H9 (cell line): ENCODE data around the gene ZBTB8A. TPM values are rescaled to one million over a fixed set of nuclear protein-coding genes. Genes with fewer than 3 reads are reported as not detected.
A peak's percentile ranks its signal among the peaks of the same experiment; 100 is the strongest.

Experiments used
- DNase-seq: peaks from one replicate; pipeline ENCODE4 v3.0.0-alpha.2; 2017
- H2AFZ ChIP-seq: one replicate; pipeline ENCODE4 v1.6.1; 2013; ENCODE audit warnings: mild to moderate bottlenecking, low read length, control low read depth, moderate library complexity
- H2AK5ac ChIP-seq: 2 replicates; pipeline ENCODE4 v1.6.1; 2013; ENCODE audit warnings: low read length, control low read depth, mixed read lengths; ENCODE audit not compliant: insufficient read length
- H2BK120ac ChIP-seq: one replicate; pipeline ENCODE4 v1.6.1; 2013; ENCODE audit warnings: low read depth, mild to moderate bottlenecking, low read length, control low read depth, inconsistent platforms; ENCODE audit not compliant: poor library complexity, severe bottlenecking
- H2BK12ac ChIP-seq: 2 replicates; pipeline ENCODE4 v1.6.1; 2013; ENCODE audit warnings: low read length, control low read depth, mixed read lengths, low read depth; ENCODE audit not compliant: insufficient read length
- H2BK15ac ChIP-seq: 2 replicates; pipeline ENCODE4 v1.6.1; 2013; ENCODE audit warnings: low read depth, low read length, control low read depth
- H2BK20ac ChIP-seq: one replicate; pipeline ENCODE4 v1.6.1; 2013; ENCODE audit warnings: low read depth, mild to moderate bottlenecking, low read length, control low read depth, inconsistent platforms; ENCODE audit not compliant: poor library complexity, severe bottlenecking
- H2BK5ac ChIP-seq: 2 replicates; pipeline ENCODE4 v1.6.1; 2013; ENCODE audit warnings: low read length, control low read depth, mixed read lengths; ENCODE audit not compliant: insufficient read length
- H3K14ac ChIP-seq: 2 replicates; pipeline ENCODE4 v1.6.1; 2013; ENCODE audit warnings: low read length, control low read depth; ENCODE audit not compliant: insufficient read depth
- H3K18ac ChIP-seq: 2 replicates; pipeline ENCODE4 v1.6.1; 2013; ENCODE audit warnings: low read depth, mild to moderate bottlenecking, mixed read lengths, low read length, control low read depth; ENCODE audit not compliant: insufficient read length
- H3K23ac ChIP-seq: 2 replicates; pipeline ENCODE4 v1.6.1; 2013; ENCODE audit warnings: low read length, control low read depth, mixed read lengths, low read depth; ENCODE audit not compliant: insufficient read length
- H3K23me2 ChIP-seq: 2 replicates; pipeline ENCODE4 v1.6.1; 2013; ENCODE audit warnings: low read depth, mild to moderate bottlenecking, mixed read lengths, low read length, control low read depth; ENCODE audit not compliant: insufficient read length, poor library complexity, severe bottlenecking
- H3K27ac ChIP-seq: 2 replicates; pipeline ENCODE4 v1.5.1; 2013; ENCODE audit warnings: low read length, control low read depth, mixed read lengths, low read depth; ENCODE audit not compliant: insufficient read length
- H3K27me3 ChIP-seq: 2 replicates; pipeline ENCODE4 v1.6.1; 2013; ENCODE audit warnings: low read length, control low read depth, inconsistent platforms; ENCODE audit not compliant: insufficient read depth
- H3K4ac ChIP-seq: 2 replicates; pipeline ENCODE4 v1.6.1; 2013; ENCODE audit warnings: low read depth, mild to moderate bottlenecking, control low read depth, inconsistent platforms, low read length, moderate library complexity
- H3K4me1 ChIP-seq: 2 replicates; pipeline ENCODE4 v1.6.1; 2013; ENCODE audit warnings: low read length, control low read depth, inconsistent platforms; ENCODE audit not compliant: insufficient read depth
- H3K4me2 ChIP-seq: 2 replicates; pipeline ENCODE4 v1.6.1; 2013; ENCODE audit warnings: low read length, control low read depth, mixed read lengths; ENCODE audit not compliant: insufficient read length, insufficient read depth
- H3K56ac ChIP-seq: 2 replicates; pipeline ENCODE4 v1.6.1; 2013; ENCODE audit warnings: low read depth, mild to moderate bottlenecking, mixed read lengths, low read length, control low read depth; ENCODE audit not compliant: insufficient read length
- H3K79me1 ChIP-seq: 2 replicates; pipeline ENCODE4 v1.6.1; 2013; ENCODE audit warnings: low read depth, mild to moderate bottlenecking, moderate library complexity, low read length, control low read depth, inconsistent platforms; ENCODE audit not compliant: insufficient read depth, poor library complexity, severe bottlenecking
- H3K79me2 ChIP-seq: 2 replicates; pipeline ENCODE4 v1.6.1; 2013; ENCODE audit warnings: low read length, control low read depth, inconsistent platforms; ENCODE audit not compliant: insufficient read depth
- H3K9ac ChIP-seq: 2 replicates; pipeline ENCODE4 v1.6.1; 2013; ENCODE audit warnings: low read length, control low read depth, mixed read lengths; ENCODE audit not compliant: insufficient read length; ENCODE audit errors: extremely low read depth
- H3K9me3 ChIP-seq: one replicate; pipeline ENCODE4 v1.6.1; 2013; ENCODE audit warnings: low read depth, low read length, inconsistent platforms; ENCODE audit not compliant: control insufficient read depth
- H3T11ph ChIP-seq: one replicate; pipeline ENCODE4 v1.6.1; 2013; ENCODE audit warnings: mild to moderate bottlenecking, low read length, control low read depth, inconsistent platforms
- H4K20me1 ChIP-seq: one replicate; pipeline ENCODE4 v1.6.1; 2013; ENCODE audit not compliant: control insufficient read depth, insufficient read length, insufficient read depth
- H4K5ac ChIP-seq: 2 replicates; pipeline ENCODE4 v1.6.1; 2013; ENCODE audit warnings: low read depth, mild to moderate bottlenecking, mixed read lengths, low read length, control low read depth; ENCODE audit not compliant: insufficient read length
- H4K8ac ChIP-seq: replicated peaks from 2 replicates; pipeline ENCODE4 v1.6.1; 2013; ENCODE audit warnings: low read length, control low read depth, mixed read lengths, low read depth; ENCODE audit not compliant: insufficient read length
- H4K91ac ChIP-seq: 2 replicates; pipeline ENCODE4 v1.6.1; 2013; ENCODE audit warnings: low read depth, mild to moderate bottlenecking, moderate library complexity, mixed read lengths, low read length, control low read depth; ENCODE audit not compliant: insufficient read length
- H3K27ac Mint-ChIP-seq, 3 experiments: 2 replicates in 2 of 3; 3 replicates in 1 of 3; pipeline ENCODE4 v1.8.0; 2020 to 2021; ENCODE audit warnings: mixed read lengths in 3 of 3, mild to moderate bottlenecking in 1 of 3, moderate library complexity in 1 of 3
- H3K27me3 Mint-ChIP-seq: 2 replicates; pipeline ENCODE4 v1.8.0; 2021; ENCODE audit warnings: low read depth, mild to moderate bottlenecking, moderate library complexity, mixed read lengths
- H3K36me3 Mint-ChIP-seq, 3 experiments: 2 replicates in 2 of 3; 3 replicates in 1 of 3; pipeline ENCODE4 v1.8.0; 2020 to 2021; ENCODE audit warnings: low read depth in 3 of 3, mixed read lengths in 3 of 3; ENCODE audit not compliant: insufficient read depth in 1 of 3
- H3K4me1 Mint-ChIP-seq, 2 experiments: 2 replicates each; pipeline ENCODE4 v1.8.0; 2020; ENCODE audit warnings: mixed read lengths in 2 of 2
- H3K4me3 Mint-ChIP-seq, 2 experiments: 2 replicates in 1 of 2; 3 replicates in 1 of 2; pipeline ENCODE4 v1.8.0; 2020 to 2021; ENCODE audit warnings: mild to moderate bottlenecking in 2 of 2, mixed read lengths in 2 of 2, moderate library complexity in 1 of 2
- H3K9me3 Mint-ChIP-seq, 2 experiments: 2 replicates in 1 of 2; 3 replicates in 1 of 2; pipeline ENCODE4 v1.8.0; 2020; ENCODE audit warnings: mild to moderate bottlenecking in 2 of 2, mixed read lengths in 2 of 2, moderate library complexity in 1 of 2
- CTCF ChIP-seq: fragments of 200-600 bp; sonication (generic); conservative IDR thresholded peaks from 3 replicates; pipeline ENCODE4 v1.8.0; 2021; ENCODE audit warnings: antibody characterized with exemption, mild to moderate bottlenecking
- WGBS: extraction: QIAGEN DNeasy Blood & Tissue Kit; methylation state at CpG from one replicate; pipeline ENCODE4 v1.1.7; 2013; ENCODE audit warnings: missing lambda C conversion rate, low lambda C conversion rate, mixed read lengths; ENCODE audit not compliant: insufficient read length; ENCODE audit errors: extremely low coverage; 5-methylcytosine and 5-hydroxymethylcytosine counted together
- total RNA-seq: library from RNA; stranded (reverse); gene quantifications from 2 replicates; pipeline ENCODE4 v1.2.1, GENCODE V29; 2021

The ZBTB8A gene
- total RNA-seq, 1 experiment from 2014 or later: 11.3 TPM

DNA sequence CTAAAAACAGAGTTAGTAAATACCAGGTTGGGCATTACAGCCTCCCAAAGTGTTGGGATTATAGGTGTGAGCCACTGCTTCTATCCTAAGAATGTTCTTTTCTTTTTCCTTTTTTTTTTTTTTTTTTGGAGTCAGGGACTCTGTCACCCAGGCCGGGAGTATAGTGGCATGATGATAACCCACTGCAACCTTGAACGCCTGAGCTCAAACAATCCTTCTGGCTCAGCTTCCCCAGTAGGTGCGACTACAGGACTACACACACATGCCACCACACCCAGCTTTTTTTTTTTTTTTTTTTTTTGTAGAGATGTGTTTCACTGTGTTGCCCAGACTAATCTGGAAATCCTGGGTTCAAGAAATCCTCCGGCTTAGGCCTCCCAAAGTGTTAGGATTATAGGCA lies 105.2 kb downstream of the ZBTB8A start:
- WGBS: no CpG with 5 or more reads among the region's 4 CpGs

More for the DNA sequence above, 105.2 kb downstream of the ZBTB8A start:
- Mint-ChIP-seq H3K9me3 (peaks cover 0 to 5% of the 10 kb centered on the region in 2 experiments; a peak in 3 of 5 replicates), H3K4me3 (no peak overlapping the region), H3K27ac (0 out of 7 replicates have a peak overlapping the region, but pooled peaks of 1 of the 3 experiments have one; percentile 72), H3K36me3 (peaks cover 19 to 26% (median 20%) of the 10 kb centered on the region in 3 experiments), H3K27me3 (no peaks in the 10 kb centered on the region), H3K4me1 (peaks cover 16 to 18% of the 10 kb centered on the region in 2 experiments)
- H3K23me2 ChIP-seq: no peaks in the 10 kb centered on the region
- peaks cover 14% of the 10 kb centered on the region for H3K79me2 ChIP-seq
- H4K20me1 ChIP-seq: no peaks in the 10 kb centered on the region
- no peaks in the 10 kb centered on the region for H3K9me3 ChIP-seq
- H2BK5ac ChIP-seq: no peak overlapping the region
- no peak overlapping the region for H2BK15ac ChIP-seq
- H3K4me1 ChIP-seq: no peaks in the 10 kb centered on the region; the same call in 1 of the 2 replicates
- H3T11ph ChIP-seq: no peak overlapping the region
- no peak overlapping the region for H3K14ac ChIP-seq
- no peak overlapping the region for H2BK120ac ChIP-seq
- H2AK5ac ChIP-seq: no peak overlapping the region
- no peak overlapping the region for H4K91ac ChIP-seq
- H3K9ac ChIP-seq: no peak overlapping the region
- H4K8ac ChIP-seq: no peak overlapping the region
- no peak for DNase-seq
- no peak overlapping the region for H3K4me2 ChIP-seq
- no peak for TF ChIP-seq CTCF
- H3K27me3 ChIP-seq: no peaks in the 10 kb centered on the region
- no peak overlapping the region for H3K27ac ChIP-seq
- no peak overlapping the region for H2BK20ac ChIP-seq
- no peak overlapping the region for H2BK12ac ChIP-seq
- H4K5ac ChIP-seq: no peak overlapping the region
- no peak overlapping the region for H3K56ac ChIP-seq
- no peak overlapping the region for H3K4ac ChIP-seq
- H3K79me1 ChIP-seq: peaks cover 3% of the 10 kb centered on the region
- no peak overlapping the region for H3K23ac ChIP-seq
- H3K18ac ChIP-seq: no peak overlapping the region
- H2AFZ ChIP-seq: no peak overlapping the region
